GM18951 (cell line): ENCODE measurements around the gene C9orf85.
"Not testable (repeated sequence)": the region's sequence is repeated elsewhere in the genome, so short reads cannot be mapped to it uniquely, and the experiment has no call there.

ENCODE experiments used
- POLR2A ChIP-seq: IDR thresholded peaks from 4 replicates; pipeline ENCODE4 v1.6.1; 2011; ENCODE audit warnings: mild to moderate bottlenecking; ENCODE audit not compliant: insufficient read length, insufficient read depth; ENCODE audit errors: extremely low read depth
- in situ Hi-C: fragments of 300-500 bp; cut with MboI; formaldehyde crosslinking; loops from one replicate; pipeline ENCODE4 v1.12.0; 2022; ENCODE audit warnings: low sequenced_read_pairs, mixed read lengths, inconsistent platforms; ENCODE audit not compliant: unreplicated experiment

Gene C9orf85

DNA sequence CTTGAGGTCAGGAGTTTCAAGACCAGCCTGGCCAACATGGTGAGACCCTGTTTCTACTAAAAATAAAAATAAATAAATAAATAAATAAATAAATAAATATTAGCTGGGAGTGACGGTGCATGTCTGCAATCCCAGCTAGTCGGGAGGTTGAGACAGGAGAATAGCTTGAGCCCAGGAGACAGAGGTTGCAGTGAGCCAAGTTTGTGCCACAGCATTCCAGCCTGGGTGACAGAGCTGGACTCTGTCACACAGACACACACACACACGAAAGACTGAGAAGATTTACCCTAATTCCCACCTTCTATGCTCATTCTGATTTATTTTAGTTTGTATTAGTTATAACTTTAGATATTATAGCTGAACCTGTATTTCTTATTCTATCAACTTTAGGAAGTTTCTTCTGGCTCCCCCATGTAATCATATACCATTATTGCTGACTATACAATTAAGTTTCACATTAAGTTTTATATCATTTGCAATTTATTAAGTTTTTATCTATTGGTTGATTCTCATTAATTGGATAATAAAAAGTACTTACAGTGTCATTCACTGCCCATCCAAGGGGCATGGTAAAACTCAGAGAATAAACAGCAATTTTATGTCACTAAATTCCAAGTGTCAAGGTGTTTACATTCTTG is 21.3 kb upstream of the C9orf85 start:
- in situ Hi-C loops: no loop called here

DNA sequence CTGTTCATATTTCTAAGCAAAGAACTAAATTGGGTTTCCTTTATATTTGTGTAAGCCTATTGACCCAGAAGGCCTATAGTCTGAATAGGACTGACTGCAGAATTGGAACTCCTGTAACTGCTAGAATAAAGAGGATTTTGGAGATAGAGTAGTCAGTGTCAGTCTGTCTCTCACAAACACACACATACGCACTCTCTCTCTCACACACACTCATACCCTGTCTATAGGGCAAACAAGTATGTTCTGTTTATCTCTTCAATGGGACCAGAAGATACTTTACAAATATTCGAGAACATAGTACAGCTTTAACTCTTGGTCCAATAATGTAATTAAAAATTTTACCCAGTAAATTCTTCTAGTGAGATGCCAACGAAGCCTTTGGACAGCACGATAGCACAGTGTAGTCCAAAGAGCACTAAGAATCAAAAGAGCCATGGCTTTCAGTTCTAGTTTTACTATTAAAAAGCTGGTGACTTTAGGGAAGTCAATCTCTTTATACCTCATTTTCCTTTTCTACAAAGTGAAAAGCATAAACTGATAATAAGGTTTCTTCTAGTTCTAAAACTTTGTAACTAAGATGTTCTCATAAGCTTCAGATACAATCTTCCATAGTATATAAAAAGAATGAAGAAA is 19.8 kb upstream of the C9orf85 start:
- in situ Hi-C loops: no loop called here
- no peak for TF ChIP-seq POLR2A

More for the DNA sequence above, 21.3 kb upstream of the C9orf85 start:
- TF ChIP-seq POLR2A: no peak

- no peak for TF ChIP-seq POLR2A
- in situ Hi-C loops: no loop called here
These were observed 16.3 kb upstream of the C9orf85 start for GRCh38 chr9:71895117-71895516.

DNA sequence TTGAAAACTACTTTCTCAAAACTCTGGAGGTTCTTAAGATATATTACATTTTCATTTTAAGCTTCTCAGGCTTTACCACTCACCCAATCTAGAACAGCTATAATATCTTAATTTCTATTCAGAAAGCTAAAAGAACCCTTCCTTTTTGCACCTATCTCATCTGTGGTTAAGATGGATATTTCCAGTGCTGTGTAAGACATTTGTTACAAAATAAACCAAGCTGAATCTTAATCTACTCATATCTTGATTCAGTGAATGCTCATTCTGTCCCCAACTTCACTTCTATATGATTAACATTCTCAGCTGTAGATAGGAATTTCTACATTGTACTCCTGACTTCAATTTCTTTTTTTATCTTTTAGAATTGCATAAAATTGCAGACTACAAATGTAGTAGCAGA is 15.5 kb upstream of the C9orf85 start:
- TF ChIP-seq POLR2A: no peak
- in situ Hi-C loops: no loop called here

DNA sequence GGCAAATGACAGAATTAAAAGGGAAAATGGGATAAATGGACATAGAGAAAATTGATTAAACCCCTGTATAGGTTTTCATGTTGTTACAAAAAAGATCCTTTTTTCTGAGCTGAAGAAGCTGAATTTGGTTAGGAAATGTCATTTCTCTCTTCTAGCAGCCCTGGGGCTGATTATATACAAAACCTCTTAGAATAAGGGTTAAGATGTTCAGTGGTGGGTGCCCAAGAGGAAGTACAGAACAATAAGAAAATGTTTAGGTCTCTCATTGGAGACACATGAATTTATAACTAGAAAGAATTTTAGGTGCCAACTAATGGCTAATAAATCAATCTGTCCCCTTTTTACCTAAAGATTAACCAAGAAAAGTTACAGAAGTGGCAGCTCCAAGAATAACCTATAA is 14.7 kb upstream of the C9orf85 start:
- no peak for TF ChIP-seq POLR2A
- in situ Hi-C loops: no loop called here

- in situ Hi-C loops: no loop called here
These were observed 13.9 kb upstream of the C9orf85 start for GRCh38 chr9:71897577-71897976.

DNA sequence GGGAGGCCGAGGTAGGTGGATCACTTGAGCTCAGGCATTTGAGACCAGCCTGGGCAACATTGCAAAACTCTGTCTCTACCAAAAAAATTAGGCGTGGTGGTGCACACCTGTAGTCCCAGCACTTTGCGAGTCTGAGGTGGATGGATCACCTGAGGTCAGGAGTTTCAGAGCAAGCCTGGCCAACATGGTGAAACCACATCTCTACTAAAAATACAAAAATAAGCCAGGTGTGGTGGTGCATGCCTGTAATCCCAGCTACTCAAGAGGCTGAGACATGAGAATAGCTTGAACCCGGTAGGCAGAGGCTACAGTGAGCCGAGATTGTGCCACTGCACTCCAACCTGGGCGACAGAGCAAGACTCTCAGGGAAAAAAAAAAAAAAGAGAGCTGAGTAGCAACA is 12.7 kb upstream of the C9orf85 start:
- in situ Hi-C loops: not testable (repeated sequence)

More at GRCh38 chr9:71897577-71897976, 13.9 kb upstream of the C9orf85 start:
- no peak for TF ChIP-seq POLR2A

GRCh38 chr9:71901695-71902597 is 9.5 kb upstream of the C9orf85 start:
- in situ Hi-C loops: no loop called here
- TF ChIP-seq POLR2A: no peak

- TF ChIP-seq POLR2A: no peak
- in situ Hi-C loops: no loop called here
These were observed 7.4 kb upstream of the C9orf85 start for GRCh38 chr9:71904076-71904475.

- in situ Hi-C loops: loop anchor here (5.0 kb wide), 1 partner anchor 37 kb away; no protein-coding TSS in a partner anchor
- TF ChIP-seq POLR2A: no peak
These were observed 2.6 kb upstream of the C9orf85 start for GRCh38 chr9:71908825-71909224.

- TF ChIP-seq POLR2A: no peak
- in situ Hi-C loops: loop anchor here (5.0 kb wide), 1 partner anchor 38 kb away; no protein-coding TSS in a partner anchor
These were observed 1.4 kb upstream of the C9orf85 start for GRCh38 chr9:71909887-71910649.

- TF ChIP-seq POLR2A: no peak
- in situ Hi-C loops: no loop called here
These were observed 784 bp upstream of the C9orf85 start for GRCh38 chr9:71910650-71911060.

DNA sequence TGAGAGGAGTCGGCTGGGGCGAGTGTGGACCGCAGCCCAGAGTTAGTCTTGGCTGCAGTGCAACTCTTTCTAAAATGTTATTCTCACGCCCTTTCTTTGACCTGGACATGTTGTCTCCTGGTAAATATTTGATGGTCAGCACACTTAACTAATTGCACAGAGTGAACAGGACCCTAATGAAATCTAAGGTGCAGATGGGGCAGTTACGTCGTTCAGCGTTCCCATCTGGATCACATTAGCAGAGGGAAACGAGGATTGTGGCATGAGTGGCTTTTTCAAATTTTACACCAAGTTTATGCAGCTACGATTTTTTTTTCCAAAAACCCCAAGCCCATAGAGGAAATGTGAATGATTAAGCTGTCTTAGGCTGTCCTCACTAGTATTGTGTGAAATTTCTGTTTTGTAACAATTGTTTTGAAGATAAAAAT is 483 bp downstream of the C9orf85 start:
- in situ Hi-C loops: no loop called here
- TF ChIP-seq POLR2A: no peak
